Breast epithelium (tissue), 3 donors: ENCODE measurements around the gene STIP1.

Experiments used
- CTCF ChIP-seq, 3 donors: fragments of 450-650 bp; IDR thresholded peaks; one replicate each; pipeline ENCODE4 v1.5.1; 2016 to 2017; ENCODE audit warnings: antibody characterized with exemption in 3 of 3, mild to moderate bottlenecking in 3 of 3, moderate library complexity in 3 of 3
- POLR2A ChIP-seq: fragments of 450-650 bp; IDR thresholded peaks from one replicate; pipeline ENCODE4 v1.6.1; 2016; ENCODE audit warnings: antibody characterized with exemption, mild to moderate bottlenecking, moderate library complexity

GRCh38 chr11:64229090-64229743 is 43.2 kb downstream of the STIP1 start:
- TF ChIP-seq CTCF (IDR thresholded peaks at IDR 0.05) = no peak
- no peak for TF ChIP-seq POLR2A
